HFFc6 (cell line): ENCODE results near the gene ELAVL2. TPM values are rescaled to one million over a fixed set of nuclear protein-coding genes. Genes with fewer than 3 reads are reported as not detected.

Source experiments
- DNase-seq: peaks from one replicate; pipeline ENCODE4 v3.0.0-alpha.2; 2018
- H3K27ac Mint-ChIP-seq: 2 replicates; pipeline ENCODE4 v1.8.0; 2020; ENCODE audit warnings: mild to moderate bottlenecking, mixed read lengths
- H3K27me3 Mint-ChIP-seq: 2 replicates; pipeline ENCODE4 v1.8.0; 2021; ENCODE audit warnings: mild to moderate bottlenecking, moderate library complexity, mixed read lengths; ENCODE audit not compliant: insufficient read depth
- H3K36me3 Mint-ChIP-seq: 2 replicates; pipeline ENCODE4 v1.8.0; 2021; ENCODE audit warnings: low read depth, mixed read lengths
- H3K4me1 Mint-ChIP-seq: 2 replicates; pipeline ENCODE4 v1.8.0; 2020; ENCODE audit warnings: low read depth, mixed read lengths
- H3K4me3 Mint-ChIP-seq: 2 replicates; pipeline ENCODE4 v1.8.0; 2020; ENCODE audit warnings: mild to moderate bottlenecking, moderate library complexity, mixed read lengths
- H3K9me3 Mint-ChIP-seq: 2 replicates; pipeline ENCODE4 v1.8.0; 2020; ENCODE audit warnings: mild to moderate bottlenecking, mixed read lengths
- total RNA-seq, 6 experiments: library from RNA; stranded (reverse); fragmentation: NEBNext Ultra II Directional; extraction: Animal tissue kit (Norgen Biotek cat#: 25700); gene quantifications; 2 replicates in 1 of 6; 3 replicates in 5 of 6; pipeline ENCODE4 v1.2.3, GENCODE V29; 2021
- TF ChIP-seq, protein P1 (sequence below): fragments of 200-600 bp; sonication (generic); IDR thresholded peaks from 2 replicates; pipeline ENCODE4 v1.5.0; 2021; ENCODE audit warnings: antibody characterized with exemption, mild to moderate bottlenecking

Gene ELAVL2
- total RNA-seq, 6 experiments from 2014 or later, result not detected

DNA sequence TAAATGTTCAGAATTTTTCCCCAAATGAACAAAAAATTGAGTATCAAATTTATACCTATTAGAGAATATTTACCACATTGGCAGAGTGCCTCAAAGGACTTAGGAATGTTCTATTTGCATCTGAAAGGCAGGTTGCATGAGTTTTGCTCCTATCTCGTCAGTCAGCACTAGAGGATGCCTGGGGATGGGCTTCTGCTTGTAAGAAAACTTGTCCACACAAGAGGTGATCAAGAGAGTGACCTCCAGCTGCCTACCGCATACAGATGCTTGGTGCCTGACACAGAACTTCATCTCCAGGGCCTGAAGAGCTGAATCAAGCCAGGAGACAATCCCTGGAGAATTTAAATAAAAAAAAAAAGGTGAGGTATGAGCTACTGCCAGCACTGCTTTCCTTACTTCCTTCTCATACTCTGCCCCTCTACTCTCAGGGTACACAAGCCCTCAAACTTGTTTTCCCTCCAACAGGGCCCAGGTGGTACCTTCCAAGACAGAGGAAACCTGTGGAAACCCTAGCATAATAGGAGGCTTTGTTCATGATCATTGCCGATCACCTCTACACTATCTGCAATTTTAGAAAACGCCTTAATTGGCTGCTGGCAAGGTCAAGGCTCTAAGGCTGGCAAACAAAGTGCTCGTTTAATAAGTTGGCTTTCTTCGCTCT lies 166.6 kb downstream of the ELAVL2 start:
- H3K4me3 Mint-ChIP-seq, result no peak overlapping the region
- no peak for DNase-seq
- peaks cover 30% of the 10 kb centered on the region for H3K9me3 Mint-ChIP-seq
- TF ChIP-seq, protein P1, sequence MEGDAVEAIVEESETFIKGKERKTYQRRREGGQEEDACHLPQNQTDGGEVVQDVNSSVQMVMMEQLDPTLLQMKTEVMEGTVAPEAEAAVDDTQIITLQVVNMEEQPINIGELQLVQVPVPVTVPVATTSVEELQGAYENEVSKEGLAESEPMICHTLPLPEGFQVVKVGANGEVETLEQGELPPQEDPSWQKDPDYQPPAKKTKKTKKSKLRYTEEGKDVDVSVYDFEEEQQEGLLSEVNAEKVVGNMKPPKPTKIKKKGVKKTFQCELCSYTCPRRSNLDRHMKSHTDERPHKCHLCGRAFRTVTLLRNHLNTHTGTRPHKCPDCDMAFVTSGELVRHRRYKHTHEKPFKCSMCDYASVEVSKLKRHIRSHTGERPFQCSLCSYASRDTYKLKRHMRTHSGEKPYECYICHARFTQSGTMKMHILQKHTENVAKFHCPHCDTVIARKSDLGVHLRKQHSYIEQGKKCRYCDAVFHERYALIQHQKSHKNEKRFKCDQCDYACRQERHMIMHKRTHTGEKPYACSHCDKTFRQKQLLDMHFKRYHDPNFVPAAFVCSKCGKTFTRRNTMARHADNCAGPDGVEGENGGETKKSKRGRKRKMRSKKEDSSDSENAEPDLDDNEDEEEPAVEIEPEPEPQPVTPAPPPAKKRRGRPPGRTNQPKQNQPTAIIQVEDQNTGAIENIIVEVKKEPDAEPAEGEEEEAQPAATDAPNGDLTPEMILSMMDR, result no peak
- H3K36me3 Mint-ChIP-seq, result no peaks in the 10 kb centered on the region; the same call in 1 of the 2 replicates
- H3K27ac Mint-ChIP-seq, result no peak overlapping the region
- no peaks in the 10 kb centered on the region for H3K4me1 Mint-ChIP-seq
- no peaks in the 10 kb centered on the region for H3K27me3 Mint-ChIP-seq

DNA sequence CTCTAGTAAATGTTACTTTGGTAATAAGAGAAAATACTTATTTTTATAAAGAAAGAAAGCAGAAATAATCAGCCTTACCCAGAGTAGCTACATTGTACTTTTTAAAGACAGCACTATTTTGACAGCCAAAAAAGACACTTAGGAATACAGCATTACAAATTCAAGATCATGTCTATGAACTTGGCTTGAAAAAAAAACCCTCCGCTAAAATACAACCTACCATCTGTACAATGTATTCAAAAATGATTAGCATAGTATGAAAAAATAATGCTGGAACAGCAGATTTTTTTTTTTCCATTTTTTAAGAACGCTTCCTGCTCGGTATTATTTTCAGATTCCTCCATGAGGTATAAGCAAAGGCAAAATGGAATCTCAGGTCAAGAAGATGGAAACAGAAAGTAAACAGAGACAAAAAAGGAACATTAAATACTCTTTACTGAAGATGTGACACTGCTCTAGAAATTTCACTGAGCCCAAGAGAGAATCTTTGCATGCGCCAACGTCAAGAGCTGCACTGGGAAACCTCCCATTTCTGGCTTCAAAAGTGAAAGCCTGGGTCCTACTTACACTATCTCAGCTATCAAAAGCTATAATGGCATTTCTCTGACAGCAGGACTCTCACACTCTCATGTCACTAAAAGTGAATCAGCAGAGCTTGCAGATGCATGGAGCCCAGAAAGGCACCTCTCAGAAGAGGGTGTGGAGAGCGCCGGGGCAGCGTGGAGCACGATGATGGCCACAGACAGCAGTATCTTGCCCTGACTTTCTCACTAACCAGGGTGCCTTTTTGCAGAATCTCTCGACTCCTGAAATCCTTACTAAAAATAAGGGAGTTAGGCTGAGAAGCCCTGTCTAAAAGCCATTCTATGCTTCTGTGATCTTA lies 167.4 kb downstream of the ELAVL2 start:
- no peaks in the 10 kb centered on the region for H3K27me3 Mint-ChIP-seq
- no peaks in the 10 kb centered on the region for H3K4me1 Mint-ChIP-seq
- H3K27ac Mint-ChIP-seq, result no peak overlapping the region
- peaks cover 35% of the 10 kb centered on the region for H3K9me3 Mint-ChIP-seq
- no peak overlapping the region for H3K4me3 Mint-ChIP-seq
- DNase-seq, result no peak
- TF ChIP-seq, protein P1, result no peak
- no peaks in the 10 kb centered on the region; the same call in 1 of the 2 replicates for H3K36me3 Mint-ChIP-seq

DNA sequence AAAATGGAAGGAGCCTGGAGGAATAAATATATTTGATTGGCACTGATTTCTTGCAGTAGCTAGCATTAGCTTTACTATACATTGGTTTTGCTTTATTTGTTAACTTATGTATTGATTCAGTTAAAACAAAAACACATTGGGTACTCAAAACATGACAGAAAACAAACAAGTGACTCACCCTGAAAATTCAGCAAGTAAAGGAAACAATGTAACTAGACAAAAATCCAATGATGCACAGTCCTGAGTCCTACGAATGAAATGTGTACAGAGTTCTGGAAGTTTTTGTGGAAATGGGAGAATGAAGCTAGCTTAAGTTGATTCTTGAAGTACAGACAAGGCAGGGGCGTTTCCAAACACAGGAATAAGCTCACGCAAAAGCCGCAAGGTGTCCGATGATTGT lies 175.0 kb downstream of the ELAVL2 start:
- Mint-ChIP-seq H3K27ac (no peak overlapping the region), H3K9me3 (peaks cover 23% of the 10 kb centered on the region), H3K4me1 (no peaks in the 10 kb centered on the region), H3K36me3 (no peaks in the 10 kb centered on the region), H3K27me3 (no peaks in the 10 kb centered on the region), H3K4me3 (no peak overlapping the region)
- DNase-seq, result no peak
- TF ChIP-seq, protein P1, result no peak

DNA sequence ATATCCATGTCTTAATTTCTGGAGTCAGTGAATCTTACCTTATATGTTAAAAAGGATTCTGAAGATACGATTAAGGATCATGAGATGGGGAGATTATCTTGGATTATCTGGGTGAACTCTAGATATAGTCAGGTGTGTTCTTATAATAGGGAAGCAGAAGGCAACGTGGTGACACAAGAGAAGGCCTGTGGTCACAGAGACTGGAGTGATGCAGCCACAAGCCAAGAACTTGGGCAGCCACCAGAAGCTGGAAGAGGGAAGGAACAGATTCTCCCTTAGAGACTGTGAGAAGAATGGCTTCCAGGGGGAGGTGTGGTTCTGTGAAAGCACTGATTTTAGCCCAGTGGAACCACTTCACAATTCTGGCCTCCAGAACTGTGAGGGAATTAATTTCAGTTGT lies 177.4 kb downstream of the ELAVL2 start:
- Mint-ChIP-seq H3K27me3 (no peaks in the 10 kb centered on the region; the same call in 1 of the 2 replicates), H3K36me3 (no peaks in the 10 kb centered on the region), H3K4me3 (no peak overlapping the region), H3K4me1 (no peaks in the 10 kb centered on the region), H3K27ac (no peak overlapping the region), H3K9me3 (peaks cover 20% of the 10 kb centered on the region)
- no peak for DNase-seq
- TF ChIP-seq, protein P1, result no peak

DNA sequence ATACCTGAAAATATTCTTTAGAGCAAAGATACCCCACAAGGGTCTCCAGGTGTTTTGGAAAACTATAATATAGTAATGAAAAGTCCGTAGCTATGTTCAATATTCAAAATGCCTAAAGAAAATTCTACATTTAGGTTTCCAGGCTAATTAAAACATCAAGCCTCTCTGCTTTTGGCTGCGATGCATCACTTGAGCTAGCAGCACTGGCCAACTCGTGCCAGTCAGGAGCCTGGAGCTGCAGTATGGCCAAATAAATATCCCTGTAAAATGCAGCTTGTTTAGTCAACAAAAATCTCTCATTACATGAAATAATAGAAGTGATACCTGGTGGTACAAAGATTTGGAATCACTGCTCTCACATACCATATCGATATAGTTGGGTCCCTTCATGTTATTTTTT lies 181.1 kb downstream of the ELAVL2 start:
- Mint-ChIP-seq H3K9me3 (peaks cover 28% of the 10 kb centered on the region), H3K4me3 (no peak overlapping the region), H3K4me1 (no peaks in the 10 kb centered on the region), H3K27ac (no peak overlapping the region), H3K36me3 (no peaks in the 10 kb centered on the region), H3K27me3 (no peaks in the 10 kb centered on the region; the same call in 1 of the 2 replicates)
- DNase-seq, result no peak
- TF ChIP-seq, protein P1, result no peak
